Adrenal gland (tissue), 12 donors: Measurements from ENCODE around the gene MED19. TPM values are rescaled to one million over a fixed set of nuclear protein-coding genes. Genes with fewer than 3 reads are reported as not detected.
A peak's percentile ranks its signal among the peaks of the same experiment; 100 is the strongest.
"Not testable (repeated sequence)": the region's sequence is repeated elsewhere in the genome, so short reads cannot be mapped to it uniquely, and the experiment has no call there.

Experiments used
- DNase-seq, 7 donors: peaks; one replicate each; pipeline ENCODE4 v3.0.0-alpha.2; 2019 to 2020
- H3K27ac ChIP-seq, 5 donors: fragments of 200-600 bp; sonication (generic) in 4 of 5; 1 replicate in 3 of 5; 2 replicates in 2 of 5; pipeline versions ENCODE4 v1.5.1 to v1.8.0; 2016 to 2020; ENCODE audit warnings: mild to moderate bottlenecking in 1 of 5
- H3K27me3 ChIP-seq: fragments of 200-600 bp; 2 replicates; pipeline ENCODE4 v1.8.0; 2021
- H3K36me3 ChIP-seq, 2 donors: fragments of 200-600 bp; replicated peaks in 1 of 2; 1 replicate in 1 of 2; 2 replicates in 1 of 2; pipeline versions ENCODE4 v1.5.1 to v1.8.0; 2018 to 2022
- H3K4me1 ChIP-seq, 2 donors: fragments of 200-600 bp; replicated peaks in 1 of 2; 1 replicate in 1 of 2; 2 replicates in 1 of 2; pipeline versions ENCODE4 v1.5.1 to v1.8.0; 2018 to 2021
- H3K4me3 ChIP-seq, 4 donors: fragments of 200-600 bp; sonication (generic) in 3 of 4; one replicate each; pipeline ENCODE4 v1.5.1; 2016 to 2018
- H3K9me3 ChIP-seq, 3 donors: fragments of 200-600 bp; sonication (generic) in 1 of 3; replicated peaks in 1 of 3; 1 replicate in 2 of 3; 2 replicates in 1 of 3; pipeline versions ENCODE4 v1.5.1 to v1.8.0; 2016 to 2021
- CTCF ChIP-seq, 6 experiments: fragments of 450-650 bp in 4 of 6; fragments of 200-600 bp in 2 of 6; sonication (generic) in 1 of 6; IDR thresholded peaks; 1 replicate in 5 of 6; 2 replicates in 1 of 6; pipeline versions ENCODE4 v1.5.1 to v1.8.0; 2016 to 2021; ENCODE audit warnings: antibody characterized with exemption in 6 of 6, mild to moderate bottlenecking in 2 of 6, moderate library complexity in 1 of 6
- POLR2A ChIP-seq, 2 donors: fragments of 450-650 bp; IDR thresholded peaks; one replicate each; pipeline ENCODE4 v1.6.1; 2017; ENCODE audit warnings: antibody characterized with exemption in 2 of 2, mild to moderate bottlenecking in 2 of 2, moderate library complexity in 1 of 2
- WGBS, 4 donors: extraction: QIAGEN DNeasy Blood & Tissue Kit in 2 of 4; methylation state at CpG; one replicate each; pipeline versions ENCODE4 v1.1.5 to v1.1.7; 2013 to 2017; 5-methylcytosine and 5-hydroxymethylcytosine counted together
- intact Hi-C, 2 donors: fragments of 100-400 bp; cut with DNase I; formaldehyde crosslinking; loops; one replicate each; pipeline versions ENCODE4 v1.14.1 to v1.15.0; 2022 to 2023
- polyA plus RNA-seq, 3 donors: library from polyadenylated mRNA; stranded (reverse); fragments of 200-250 nt in 2 of 3; fragments of 350-450 nt in 1 of 3; fragmentation: Illumina TruSeq in 1 of 3; extraction: RNeasy Lipid Tissue Mini Kit (QIAGEN cat#74804) in 1 of 3; gene quantifications; one replicate each; pipeline ENCODE4 v1.2.3, GENCODE V29; 2013 to 2014
- total RNA-seq, 9 donors: library from RNA; depleted of rRNA in 4 of 9; stranded (reverse); fragments of >200 nt in 4 of 9; fragments of 120-200 nt in 1 of 9; fragmentation: NEBNext Ultra II Directional in 1 of 9; extraction: Animal tissue kit (Norgen Biotek cat#: 25700) in 1 of 9; gene quantifications; one replicate each; pipeline versions ENCODE4 v1.1.0 to v1.2.4, GENCODE V29; 2013 to 2023
- donor health status: healthy with polysubstance abuse.
- donor health status: Bipolar disorder and iron deficiency.
- donor health status: DM: yes; HTN: yes; CAD: no.
- donor health status: DM: no; HTN: no; CAD: no.
- donor health status: DM: no; HTN: no; CAD: no.
- donor health status: DM: yes; HTN: yes; CAD: no.

MED19 gene
- total and polyA plus RNA-seq, 12 donors, result 13.7 to 35.7 (median 21.9) TPM

DNA sequence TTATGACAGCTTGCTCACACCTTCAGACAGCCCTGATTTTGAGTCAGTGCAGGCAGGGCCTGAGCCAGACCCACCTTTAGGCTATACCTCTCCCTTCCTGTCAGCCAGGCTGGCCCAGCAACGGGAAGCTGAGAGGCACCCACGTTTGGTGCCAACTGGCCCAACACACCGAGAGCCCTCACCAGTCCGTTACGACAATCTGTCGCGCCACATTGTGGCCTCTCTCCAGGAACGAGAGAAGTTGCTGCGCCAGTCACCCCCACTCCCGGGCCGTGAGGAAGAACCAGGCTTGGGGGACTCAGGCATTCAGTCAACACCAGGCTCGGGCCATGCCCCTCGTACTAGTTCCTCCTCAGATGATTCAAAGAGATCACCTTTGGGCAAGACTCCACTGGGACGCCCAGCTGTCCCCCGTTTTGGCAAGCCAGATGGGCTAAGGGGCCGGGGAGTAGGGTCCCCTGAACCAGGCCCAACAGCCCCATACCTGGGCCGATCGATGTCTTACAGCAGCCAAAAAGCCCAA is 13.1 kb downstream of the MED19 start:
- H3K4me3 ChIP-seq, result no peak overlapping the region
- TF ChIP-seq POLR2A (IDR thresholded peaks at IDR 0.05) (no peak), CTCF (IDR thresholded peaks at IDR 0.05) (no peak)
- no peaks in the 10 kb centered on the region for H3K27me3 ChIP-seq
- no peak overlapping the region for H3K27ac ChIP-seq
- no peaks in the 10 kb centered on the region for H3K9me3 ChIP-seq
- peaks cover 0 to 86% of the 10 kb centered on the region in 2 donors for H3K36me3 ChIP-seq
- DNase-seq, result no peak
- WGBS, 4 donors, result 89 to 100% (median 95%) methylated on average over 5 to 18 of the region's 18 CpGs
- H3K4me1 ChIP-seq, result peaks cover 7% of the 10 kb centered on the region in 2 donors
- intact Hi-C loops, result no loop called here

DNA sequence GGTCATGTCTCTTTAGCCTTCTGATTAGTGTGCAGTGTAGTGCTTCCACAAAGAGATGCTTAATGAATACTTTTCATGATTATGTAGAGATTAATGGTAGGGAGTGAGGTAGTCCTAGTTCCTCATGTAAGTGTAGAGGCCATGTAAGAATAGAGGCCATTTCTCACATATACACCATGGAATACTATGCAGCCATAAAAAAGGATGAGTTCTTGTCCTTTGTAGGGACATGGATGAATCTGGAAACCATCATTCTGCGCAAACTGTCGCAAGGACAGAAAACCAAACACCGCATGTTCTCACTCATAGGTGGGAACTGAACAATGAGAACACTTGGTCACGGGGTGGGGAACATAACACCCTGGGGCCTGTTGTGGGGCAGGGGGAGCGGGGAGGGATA is 21.5 kb downstream of the MED19 start:
- peaks cover 0 to 93% of the 10 kb centered on the region in 2 donors for H3K36me3 ChIP-seq
- H3K27me3 ChIP-seq, H3K4me3 ChIP-seq, DNase-seq, H3K27ac ChIP-seq, H3K4me1 ChIP-seq, intact Hi-C loops, H3K9me3 ChIP-seq: not testable (repeated sequence)
- WGBS, 4 donors, result 96 to 98% (median 98%) methylated on average over 5 of the region's 5 CpGs

- no peak overlapping the region for H3K4me3 ChIP-seq
- H3K27me3 ChIP-seq, result no peaks in the 10 kb centered on the region
- no peak overlapping the region for H3K27ac ChIP-seq
- TF ChIP-seq POLR2A (IDR thresholded peaks at IDR 0.05), result no peak
- TF ChIP-seq CTCF (IDR thresholded peaks at IDR 0.05), result no peak
- H3K9me3 ChIP-seq, result no peaks in the 10 kb centered on the region
- H3K4me1 ChIP-seq, result peaks cover 7 to 30% of the 10 kb centered on the region in 2 donors
- peaks cover 0 to 47% of the 10 kb centered on the region in 2 donors for H3K36me3 ChIP-seq
- intact Hi-C loops, result no loop called here
- DNase-seq, result no peak
- WGBS, 4 donors, result 29 to 48% (median 41%) methylated on average over 1 of the region's 1 CpG
Measured at GRCh38 chr11:57681168-57681567, 30.8 kb downstream of the MED19 start.

GRCh38 chr11:57680552-57680874 is 31.5 kb downstream of the MED19 start:
- Histone ChIP-seq H3K9me3 (no peaks in the 10 kb centered on the region), H3K27me3 (no peaks in the 10 kb centered on the region), H3K4me1 (peaks cover 7 to 30% of the 10 kb centered on the region in 2 donors), H3K27ac (no peak overlapping the region), H3K4me3 (no peak overlapping the region), H3K36me3 (peaks cover 0 to 47% of the 10 kb centered on the region in 2 donors)
- WGBS, 4 donors, result 60 to 79% (median 71%) methylated on average over 2 of the region's 2 CpGs
- intact Hi-C loops, result no loop called here
- DNase-seq, result no peak
- no peak for TF ChIP-seq POLR2A (IDR thresholded peaks at IDR 0.05)
- TF ChIP-seq CTCF (IDR thresholded peaks at IDR 0.05), result no peak

GRCh38 chr11:57679396-57679795 is 32.6 kb downstream of the MED19 start:
- Histone ChIP-seq H3K27me3 (no peaks in the 10 kb centered on the region), H3K4me1 (peaks cover 7 to 30% of the 10 kb centered on the region in 2 donors), H3K9me3 (no peaks in the 10 kb centered on the region), H3K36me3 (peaks cover 0 to 38% of the 10 kb centered on the region in 2 donors), H3K4me3 (no peak overlapping the region), H3K27ac (peak overlapping the region in 1 of 5 donors; percentile 16)
- DNase-seq, result no peak
- intact Hi-C loops, result no loop called here
- TF ChIP-seq CTCF (IDR thresholded peaks at IDR 0.05) (no peak), POLR2A (IDR thresholded peaks at IDR 0.05) (no peak)
- 91 to 100% (median 96%) methylated on average over 3 to 4 of the region's 4 CpGs for WGBS, 4 donors
